Endothelial cell of umbilical vein (primary cell): ENCODE results near the gene CCDC120. TPM values are rescaled to one million over a fixed set of nuclear protein-coding genes. Genes with fewer than 3 reads are reported as not detected.

ENCODE experiments used
- BruUV-seq: library from RNA; stranded (reverse); fragments of 400-500 nt; replicated peaks from 2 replicates; lab custom pipeline; 2021; lab: Mats Ljungman, UMichigan
- CTCF ChIA-PET: fragments of 300-600, 350-600 bp; sonication (Branson Sonifier 250); formaldehyde crosslinking; loops from one replicate; lab custom pipeline; 2021; ENCODE audit warnings: antibody characterized with exemption, inconsistent platforms; lab: Charles Lee
- POLR2A ChIA-PET: fragments of 300-600, 350-600 bp; sonication (Branson Sonifier 250); formaldehyde crosslinking; loops from one replicate; lab custom pipeline; 2021; ENCODE audit warnings: antibody characterized with exemption, inconsistent platforms; lab: Charles Lee
- DNase-seq: peaks from one replicate; pipeline ENCODE4 v3.0.0-alpha.2; 2011; ENCODE audit warnings: low read depth, low spot score
- FAIRE-seq: peaks from 2 replicates; lab custom pipeline; 2011; peaks lifted over from hg19 to GRCh38; lab: Jason Lieb, UNC
- H2AFZ ChIP-seq: 2 replicates; pipeline ENCODE4 v1.6.0; 2012; ENCODE audit warnings: low read depth, low read length, control low read depth, inconsistent platforms
- H3K27ac ChIP-seq: 2 replicates; pipeline ENCODE4 v1.5.1; 2011; ENCODE audit warnings: low read depth, mild to moderate bottlenecking, control low read depth, low read length, moderate library complexity; ENCODE audit not compliant: insufficient read depth
- H3K27me3 ChIP-seq, 2 experiments: 2 replicates each; pipeline versions ENCODE4 v1.6.0 to v1.6.1; 2011; ENCODE audit warnings: low read length in 2 of 2, mixed read lengths in 1 of 2; ENCODE audit not compliant: control insufficient read depth in 2 of 2, insufficient read depth in 2 of 2
- H3K36me3 ChIP-seq, 2 experiments: 2 replicates in 1 of 2; 3 replicates in 1 of 2; pipeline ENCODE4 v1.5.1; 2011; ENCODE audit warnings: low read length in 2 of 2, mild to moderate bottlenecking in 1 of 2, moderate library complexity in 1 of 2; ENCODE audit not compliant: control insufficient read depth in 2 of 2, insufficient read depth in 2 of 2; ENCODE audit errors: extremely low read depth in 1 of 2
- H3K4me1 ChIP-seq: 3 replicates; pipeline ENCODE4 v1.5.1; 2011; ENCODE audit warnings: mild to moderate bottlenecking, low read length; ENCODE audit not compliant: control insufficient read depth, insufficient read depth; ENCODE audit errors: extremely low read depth
- H3K4me2 ChIP-seq: 2 replicates; pipeline ENCODE4 v1.6.1; 2011; ENCODE audit warnings: low read length, control low read depth, mixed read lengths; ENCODE audit not compliant: insufficient read depth
- H3K4me3 ChIP-seq, 3 experiments: fragments of 200-600 bp in 1 of 3; sonication (generic), shearing (Covaris generic) in 1 of 3; replicated peaks in 1 of 3; 2 replicates each; pipeline ENCODE4 v1.5.1; 2011 to 2016; ENCODE audit warnings: control low read depth in 3 of 3, low read length in 3 of 3, mild to moderate bottlenecking in 2 of 3, inconsistent platforms in 1 of 3, low read depth in 1 of 3, moderate library complexity in 1 of 3; ENCODE audit not compliant: insufficient read depth in 1 of 3
- H3K79me2 ChIP-seq: 2 replicates; pipeline ENCODE4 v1.6.0; 2012; ENCODE audit warnings: low read length, inconsistent platforms; ENCODE audit not compliant: control insufficient read depth, insufficient read depth
- H3K9ac ChIP-seq: replicated peaks from 2 replicates; pipeline ENCODE3; 2011; ENCODE audit warnings: low read length, control low read depth; ENCODE audit not compliant: insufficient read depth; ENCODE audit errors: extremely low read depth
- H3K9me1 ChIP-seq: replicated peaks from 3 replicates; pipeline ENCODE4 v1.6.0; 2011; ENCODE audit warnings: mild to moderate bottlenecking, low read length; ENCODE audit not compliant: control insufficient read depth, insufficient read depth; ENCODE audit errors: extremely low read depth
- H3K9me3 ChIP-seq: replicated peaks from 2 replicates; pipeline ENCODE4 v1.5.1; 2012; ENCODE audit warnings: low read length, inconsistent platforms; ENCODE audit not compliant: control insufficient read depth, insufficient read depth
- H4K20me1 ChIP-seq: replicated peaks from 2 replicates; pipeline ENCODE3; 2011; ENCODE audit warnings: mild to moderate bottlenecking, low read length; ENCODE audit not compliant: control insufficient read depth, insufficient read depth; ENCODE audit errors: extremely low read depth
- EZH2 ChIP-seq: IDR thresholded peaks from 2 replicates; pipeline ENCODE4 v1.6.1; 2012; ENCODE audit warnings: borderline replicate concordance, low read depth, mild to moderate bottlenecking, moderate library complexity, low read length, inconsistent platforms; ENCODE audit not compliant: severe bottlenecking
- MYC ChIP-seq: IDR thresholded peaks from one replicate; pipeline ENCODE4 v1.6.1; 2011; ENCODE audit warnings: mild to moderate bottlenecking, low read depth, low read length
- POLR2A ChIP-seq: IDR thresholded peaks from 2 replicates; pipeline ENCODE4 v1.6.1; 2012; ENCODE audit warnings: low read depth, mild to moderate bottlenecking, control low read depth, low read length
- POLR2AphosphoS5 ChIP-seq: IDR thresholded peaks from 2 replicates; pipeline ENCODE4 v1.6.1; 2012; ENCODE audit warnings: low read depth, mild to moderate bottlenecking, control low read depth, low read length, moderate library complexity; ENCODE audit not compliant: insufficient read depth
- dilution Hi-C: fragments of 300-500 bp; cut with MboI; formaldehyde crosslinking; loops from one replicate; pipeline ENCODE4 v1.15.0; 2019; ENCODE audit warnings: low sequenced_read_pairs; ENCODE audit not compliant: extremely low pct_ligation_motif_present
- intact Hi-C: fragments of 100-400 bp; cut with micrococcal nuclease; formaldehyde crosslinking; loops from one replicate; pipeline ENCODE4 v1.10.0; 2022
- polyA plus RNA-seq, 4 experiments: library from polyadenylated mRNA; depleted of rRNA in 3 of 4; stranded (reverse) in 3 of 4; unstranded in 1 of 4; fragments of >200 nt; gene quantifications; 2 replicates each; pipeline versions ENCODE4 v1.2.1 to v1.2.3, GENCODE V29; 2011 to 2012; ENCODE audit warnings: missing spikeins in 1 of 4
- total RNA-seq: library from RNA; stranded (reverse); gene quantifications from 2 replicates; pipeline ENCODE4 v1.2.3, GENCODE V29; 2021
- TF ChIP-seq, protein P1 (sequence below): IDR thresholded peaks from 2 replicates; pipeline ENCODE4 v1.6.1; 2011; ENCODE audit not compliant: insufficient read depth, insufficient read length

The CCDC120 gene
- total and polyA plus RNA-seq, 2 donors (not counting 3 experiments of a cell fraction or from before 2014, with no cell fraction given) = 2.8 to 5.7 TPM

DNA sequence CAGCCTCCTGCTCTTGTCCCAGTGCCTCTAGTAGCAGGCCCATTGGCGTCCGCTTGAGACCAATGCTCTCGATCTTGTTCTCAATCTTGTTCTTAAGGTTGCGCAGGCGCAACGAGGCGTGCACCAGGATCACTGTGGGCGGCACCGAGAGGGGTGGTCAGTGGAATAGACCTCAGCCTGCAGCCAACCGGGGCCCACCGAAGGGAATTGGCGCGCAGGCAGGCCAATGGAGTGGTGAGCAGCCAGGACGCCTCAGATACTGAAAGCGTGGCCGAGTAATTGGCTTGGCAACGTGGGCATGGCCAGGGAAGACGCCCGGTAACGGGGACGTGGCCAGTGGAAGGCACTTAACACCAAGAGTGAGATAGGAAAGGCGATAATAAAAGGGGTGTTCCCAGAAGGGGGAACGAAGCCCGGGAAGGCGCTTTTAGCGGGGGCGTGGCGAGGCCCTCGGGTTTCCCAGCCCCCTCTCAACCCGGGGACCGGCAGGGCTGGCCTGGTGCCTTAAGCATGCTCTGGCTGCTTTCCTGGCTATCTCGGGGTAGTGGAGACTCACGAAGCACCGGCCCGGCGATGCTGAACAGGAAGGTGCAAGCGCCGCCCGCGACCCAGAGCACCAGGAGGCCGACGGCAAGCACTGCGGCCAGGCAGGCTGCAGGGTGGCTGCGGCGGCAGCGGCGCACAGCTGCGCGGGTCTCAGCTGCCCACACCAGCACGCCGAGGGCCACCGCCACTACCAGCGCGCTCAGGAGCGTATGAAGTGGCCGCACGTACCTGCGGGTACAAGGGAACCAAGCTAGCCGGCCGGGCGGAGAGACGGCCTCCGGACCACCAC lies 13.3 kb downstream of the CCDC120 start:
- peak overlapping the region; percentile 86 for H3K4me2 ChIP-seq
- peak; percentile 81 for DNase-seq
- H3K27ac ChIP-seq = no peak overlapping the region
- dilution Hi-C loops (no loop called here), intact Hi-C loops (loop anchor here (1.0 to 10.0 kb wide), 2 partner anchors 29 to 683 kb away; partner anchors contain the start of gene TFE3)
- CTCF ChIA-PET = no interaction called here
- peak; percentile 20 for TF ChIP-seq POLR2AphosphoS5
- no peak for TF ChIP-seq MYC
- TF ChIP-seq, protein P1, sequence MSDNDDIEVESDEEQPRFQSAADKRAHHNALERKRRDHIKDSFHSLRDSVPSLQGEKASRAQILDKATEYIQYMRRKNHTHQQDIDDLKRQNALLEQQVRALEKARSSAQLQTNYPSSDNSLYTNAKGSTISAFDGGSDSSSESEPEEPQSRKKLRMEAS = peak; percentile 16
- TF ChIP-seq POLR2A = peak; percentile 41
- H3K4me1 ChIP-seq = peaks cover 9% of the 10 kb centered on the region
- peak; percentile 88 for FAIRE-seq
- H3K27me3 ChIP-seq = no peaks in the 10 kb centered on the region
- no peaks in the 10 kb centered on the region for H3K36me3 ChIP-seq
- H3K9me3 ChIP-seq = no peaks in the 10 kb centered on the region
- peak overlapping the region; percentile 37 to 85 (median 63) for H3K4me3 ChIP-seq
- peaks cover 11% of the 10 kb centered on the region for H3K79me2 ChIP-seq
- peak overlapping the region; percentile 63 for H3K9ac ChIP-seq
- H3K9me1 ChIP-seq = no peaks in the 10 kb centered on the region
- peak overlapping the region; percentile 19 for H2AFZ ChIP-seq
- no TSS peak for BruUV-seq
- no peaks in the 10 kb centered on the region for H4K20me1 ChIP-seq
- POLR2A ChIA-PET = no interaction called here

DNA sequence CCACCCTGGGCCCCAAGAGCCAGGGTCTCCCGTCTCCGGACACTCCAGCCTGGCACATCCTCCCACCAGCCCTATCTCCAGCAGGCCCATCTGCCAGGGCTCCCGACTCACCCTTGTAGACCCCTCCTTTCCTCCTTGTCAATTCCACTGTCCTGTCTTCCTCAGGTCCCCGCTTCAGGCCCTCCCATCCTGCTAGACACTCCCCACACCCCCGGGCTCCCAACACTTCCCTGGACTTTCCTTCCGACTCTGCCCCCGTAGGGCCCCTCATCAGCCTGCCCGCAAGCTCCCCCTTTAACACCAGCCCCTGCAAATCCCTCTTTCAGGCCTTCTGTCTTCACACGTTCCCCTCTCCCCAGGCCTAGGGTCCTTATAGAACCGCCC lies 13.9 kb downstream of the CCDC120 start:
- peak overlapping the region; percentile 63 for H3K9ac ChIP-seq
- H3K4me2 ChIP-seq = peak overlapping the region; percentile 86
- CTCF ChIA-PET = no interaction called here
- POLR2A ChIA-PET = no interaction called here
- TF ChIP-seq POLR2A (no peak), EZH2 (no peak)
- no peaks in the 10 kb centered on the region for H3K9me3 ChIP-seq
- no peak overlapping the region for H3K27ac ChIP-seq
- H3K36me3 ChIP-seq = no peaks in the 10 kb centered on the region
- peaks cover 9% of the 10 kb centered on the region for H3K4me1 ChIP-seq
- no peaks in the 10 kb centered on the region for H3K27me3 ChIP-seq
- peaks cover 11% of the 10 kb centered on the region for H3K79me2 ChIP-seq
- no TSS peak for BruUV-seq
- H4K20me1 ChIP-seq = no peaks in the 10 kb centered on the region
- dilution Hi-C loops = no loop called here
- peak overlapping the region; percentile 37 to 85 (median 63) for H3K4me3 ChIP-seq
- no peaks in the 10 kb centered on the region for H3K9me1 ChIP-seq
- FAIRE-seq (peak; percentile 18), DNase-seq (no peak)
- peak overlapping the region; percentile 19 for H2AFZ ChIP-seq
- intact Hi-C loops = loop anchor here (1.0 to 10.0 kb wide), 2 partner anchors 29 to 682 kb away; partner anchors contain the start of gene TFE3
